Measurements from ENCODE around the gene CADM1.

The CADM1 gene

DNA sequence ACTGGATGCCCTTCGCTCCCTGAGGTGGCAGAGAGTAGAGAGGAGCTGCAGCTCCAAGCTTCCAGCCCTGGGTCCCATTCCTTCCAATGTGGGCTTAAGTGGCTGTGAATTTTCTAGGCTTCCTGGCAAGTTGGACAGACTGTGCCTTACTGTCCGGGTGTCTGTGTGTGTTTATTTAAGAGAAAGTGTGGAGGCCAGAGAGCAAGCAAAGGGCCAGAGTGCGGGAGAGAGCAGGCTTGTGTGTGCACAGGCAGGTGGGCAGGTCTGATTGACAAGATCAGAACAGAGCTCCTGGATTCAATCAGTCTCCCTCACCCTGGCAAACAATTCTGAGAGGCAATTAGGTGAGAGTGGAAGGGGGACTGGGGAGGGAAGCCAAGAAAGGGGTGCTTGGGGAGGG is 347.0 kb downstream of the CADM1 start:
- Mint-ChIP-seq H3K27ac (no peak overlapping the region), H3K27me3 (ENCODE audit: low read depth) (peaks cover 36% of the 10 kb centered on the region), H3K9me3 (peaks cover 2% of the 10 kb centered on the region), H3K36me3 (ENCODE audit: low read depth) (no peaks in the 10 kb centered on the region), H3K4me1 (peaks cover 15% of the 10 kb centered on the region), H3K4me3 (no peak overlapping the region)
- TF ChIP-seq CTCF (IDR thresholded peaks at IDR 0.05; ENCODE audit: unreplicated experiment in 3 of 3): no peak

DNA sequence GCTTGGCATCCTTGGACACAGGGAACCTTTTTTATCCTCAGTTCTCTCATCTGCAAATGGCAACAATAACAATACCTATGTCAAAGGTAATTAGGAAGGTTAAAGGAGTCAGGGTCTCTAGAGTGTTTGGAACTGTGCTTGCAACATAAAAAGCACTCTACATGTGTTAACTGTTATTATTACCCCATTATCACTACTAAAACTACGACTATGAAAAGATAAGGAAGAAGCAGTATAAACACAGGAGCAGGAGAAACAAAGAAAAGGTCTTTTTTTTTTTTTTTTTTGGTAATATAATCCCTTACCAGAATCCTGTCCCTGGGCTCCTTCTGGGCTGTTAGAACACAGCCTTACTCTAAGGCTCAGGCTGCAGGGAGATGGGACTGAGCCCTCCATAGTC is 348.2 kb downstream of the CADM1 start:
- TF ChIP-seq CTCF (IDR thresholded peaks at IDR 0.05; ENCODE audit: unreplicated experiment in 3 of 3): no peak
- Mint-ChIP-seq H3K27ac (peak overlapping the region in 2 of 3 experiments; percentile 0 to 15), H3K27me3 (ENCODE audit: low read depth) (peaks cover 29% of the 10 kb centered on the region), H3K36me3 (ENCODE audit: low read depth) (no peaks in the 10 kb centered on the region), H3K9me3 (peaks cover 2% of the 10 kb centered on the region), H3K4me1 (peaks cover 15% of the 10 kb centered on the region), H3K4me3 (no peak overlapping the region)

GRCh38 chr11:115155320-115155719 is 348.9 kb downstream of the CADM1 start:
- Mint-ChIP-seq H3K27me3 (ENCODE audit: low read depth) (peaks cover 27% of the 10 kb centered on the region), H3K4me3 (no peak overlapping the region), H3K27ac (peak overlapping the region in 1 of 3 experiments; percentile 0), H3K4me1 (peaks cover 15% of the 10 kb centered on the region), H3K9me3 (peaks cover 2% of the 10 kb centered on the region), H3K36me3 (ENCODE audit: low read depth) (no peaks in the 10 kb centered on the region)
- TF ChIP-seq CTCF (IDR thresholded peaks at IDR 0.05; ENCODE audit: unreplicated experiment in 3 of 3): no peak

GRCh38 chr11:115154355-115154736 is 349.9 kb downstream of the CADM1 start:
- H3K4me3 Mint-ChIP-seq: no peak overlapping the region
- H3K27me3 Mint-ChIP-seq (ENCODE audit: low read depth): peaks cover 25% of the 10 kb centered on the region
- peaks cover 2% of the 10 kb centered on the region for H3K9me3 Mint-ChIP-seq

DNA sequence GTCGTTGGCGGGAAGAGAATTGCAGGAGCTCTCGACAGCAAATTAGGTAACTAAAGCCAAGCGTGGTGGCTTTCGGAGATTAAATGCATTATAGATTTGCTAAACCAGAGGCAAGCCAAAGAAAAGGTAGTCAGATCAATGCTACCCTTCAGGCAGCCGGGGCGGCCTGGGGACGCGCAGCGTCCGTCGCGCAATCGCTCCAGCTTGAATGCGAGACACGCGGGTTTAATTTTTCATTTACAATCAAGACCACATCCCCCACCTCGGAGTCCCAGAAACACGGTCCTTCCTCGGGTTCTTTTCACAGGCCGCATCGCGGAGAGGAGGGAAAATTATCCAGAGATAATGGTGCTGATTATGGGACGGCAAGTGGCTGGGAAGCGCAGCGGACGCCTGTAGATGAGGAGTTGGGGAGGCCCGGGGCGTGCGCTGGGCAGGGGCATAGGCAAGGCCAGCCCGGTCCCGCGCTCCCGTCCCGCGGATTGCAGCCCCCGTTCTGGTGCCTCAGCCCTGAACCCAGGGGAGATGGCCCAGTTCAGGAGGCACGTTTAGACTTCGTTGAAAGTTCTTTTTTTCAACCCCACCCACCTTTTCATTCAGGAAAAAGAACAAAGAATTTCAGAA is 350.4 kb downstream of the CADM1 start:
- Mint-ChIP-seq H3K36me3 (ENCODE audit: low read depth) (no peaks in the 10 kb centered on the region), H3K9me3 (peaks cover 2% of the 10 kb centered on the region), H3K27me3 (ENCODE audit: low read depth) (peaks cover 20% of the 10 kb centered on the region), H3K4me3 (no peak overlapping the region), H3K27ac (no peak overlapping the region), H3K4me1 (peaks cover 15% of the 10 kb centered on the region)
- no peak for TF ChIP-seq CTCF (IDR thresholded peaks at IDR 0.05; ENCODE audit: unreplicated experiment in 3 of 3)

More at GRCh38 chr11:115154355-115154736, 349.9 kb downstream of the CADM1 start:
- Mint-ChIP-seq H3K36me3 (ENCODE audit: low read depth) (no peaks in the 10 kb centered on the region), H3K27ac (peak overlapping the region in 2 of 3 experiments; percentile 12 to 62), H3K4me1 (peaks cover 15% of the 10 kb centered on the region)
- TF ChIP-seq CTCF (IDR thresholded peaks at IDR 0.05; ENCODE audit: unreplicated experiment in 3 of 3): no peak

DNA sequence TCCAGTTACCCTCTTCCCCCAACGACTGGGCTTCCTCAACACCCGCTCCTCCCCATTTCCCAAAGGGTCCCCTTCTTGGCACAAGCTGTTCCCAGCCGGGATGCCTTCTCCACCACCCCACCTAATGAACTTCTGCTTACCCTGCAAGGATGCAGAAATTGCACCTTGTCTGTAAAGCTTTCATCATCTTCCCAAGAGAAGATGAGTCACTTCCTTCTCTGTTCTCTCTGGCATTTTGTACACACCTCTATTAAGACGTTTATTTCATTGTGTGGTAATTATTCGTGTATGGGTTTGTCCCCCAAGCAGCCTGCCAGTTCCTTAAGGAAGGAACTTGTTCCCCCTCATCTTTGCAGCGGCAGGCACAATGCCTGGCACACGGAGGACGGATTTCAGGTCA is 351.1 kb downstream of the CADM1 start:
- H3K36me3 Mint-ChIP-seq (ENCODE audit: low read depth): no peaks in the 10 kb centered on the region

More for the DNA sequence above, 351.1 kb downstream of the CADM1 start:
- Mint-ChIP-seq H3K9me3 (no peaks in the 10 kb centered on the region), H3K27me3 (ENCODE audit: low read depth) (peaks cover 13% of the 10 kb centered on the region), H3K4me3 (no peak overlapping the region), H3K4me1 (peaks cover 15% of the 10 kb centered on the region), H3K27ac (peak overlapping the region in 1 of 3 experiments; percentile 6)
- no peak for TF ChIP-seq CTCF (IDR thresholded peaks at IDR 0.05; ENCODE audit: unreplicated experiment in 3 of 3)

All from nephron (organoid).